ENCODE measurements around the gene BARX1. TPM values are rescaled to one million over a fixed set of nuclear protein-coding genes. Genes with fewer than 3 reads are reported as not detected.

Gene BARX1
- total RNA-seq, 4 donors from 2014 or later = not detected

DNA sequence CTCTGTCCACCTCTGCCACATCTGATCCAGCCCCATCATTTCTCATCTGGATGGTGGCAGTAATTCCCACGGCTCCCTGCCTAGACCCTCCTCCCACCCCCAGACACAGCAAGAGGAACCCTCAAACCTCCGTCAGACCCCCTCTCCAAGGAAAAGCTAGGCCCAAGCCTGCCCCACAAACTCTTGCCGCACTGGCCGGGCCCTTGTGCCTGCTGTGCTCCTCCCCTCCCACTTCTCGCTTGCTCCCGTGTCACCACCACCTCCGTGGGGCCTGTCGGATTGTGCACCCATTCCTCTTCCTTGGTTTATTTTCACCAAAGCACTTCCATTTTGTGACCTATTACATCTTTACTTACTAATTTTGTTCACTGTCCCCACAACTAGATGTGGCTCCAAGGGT is 14.2 kb downstream of the BARX1 start:
- TF ChIP-seq, protein P1, sequence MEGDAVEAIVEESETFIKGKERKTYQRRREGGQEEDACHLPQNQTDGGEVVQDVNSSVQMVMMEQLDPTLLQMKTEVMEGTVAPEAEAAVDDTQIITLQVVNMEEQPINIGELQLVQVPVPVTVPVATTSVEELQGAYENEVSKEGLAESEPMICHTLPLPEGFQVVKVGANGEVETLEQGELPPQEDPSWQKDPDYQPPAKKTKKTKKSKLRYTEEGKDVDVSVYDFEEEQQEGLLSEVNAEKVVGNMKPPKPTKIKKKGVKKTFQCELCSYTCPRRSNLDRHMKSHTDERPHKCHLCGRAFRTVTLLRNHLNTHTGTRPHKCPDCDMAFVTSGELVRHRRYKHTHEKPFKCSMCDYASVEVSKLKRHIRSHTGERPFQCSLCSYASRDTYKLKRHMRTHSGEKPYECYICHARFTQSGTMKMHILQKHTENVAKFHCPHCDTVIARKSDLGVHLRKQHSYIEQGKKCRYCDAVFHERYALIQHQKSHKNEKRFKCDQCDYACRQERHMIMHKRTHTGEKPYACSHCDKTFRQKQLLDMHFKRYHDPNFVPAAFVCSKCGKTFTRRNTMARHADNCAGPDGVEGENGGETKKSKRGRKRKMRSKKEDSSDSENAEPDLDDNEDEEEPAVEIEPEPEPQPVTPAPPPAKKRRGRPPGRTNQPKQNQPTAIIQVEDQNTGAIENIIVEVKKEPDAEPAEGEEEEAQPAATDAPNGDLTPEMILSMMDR (IDR thresholded peaks at IDR 0.05; ENCODE audit: low read depth) = no peak

DNA sequence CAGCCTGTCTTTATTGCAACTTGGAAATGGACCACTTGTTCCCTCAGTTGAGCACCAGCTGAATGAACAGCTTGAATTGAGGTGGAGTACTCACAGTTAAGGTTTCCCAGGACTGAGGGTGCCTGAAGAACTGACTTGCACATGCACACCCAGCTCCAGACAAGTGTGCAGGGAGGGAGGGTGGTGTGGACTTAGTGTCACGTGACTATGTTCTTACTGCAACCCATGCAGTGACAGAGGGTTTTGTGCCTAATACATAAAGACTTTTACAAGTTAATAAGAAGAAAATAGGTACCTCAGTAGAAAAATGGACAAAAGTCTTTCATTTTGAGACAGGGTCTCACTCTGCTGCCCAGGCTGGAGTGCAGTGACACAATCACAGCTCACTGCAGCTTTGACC is 18.0 kb downstream of the BARX1 start:
- TF ChIP-seq, protein P1 (IDR thresholded peaks at IDR 0.05; ENCODE audit: low read depth) = no peak

DNA sequence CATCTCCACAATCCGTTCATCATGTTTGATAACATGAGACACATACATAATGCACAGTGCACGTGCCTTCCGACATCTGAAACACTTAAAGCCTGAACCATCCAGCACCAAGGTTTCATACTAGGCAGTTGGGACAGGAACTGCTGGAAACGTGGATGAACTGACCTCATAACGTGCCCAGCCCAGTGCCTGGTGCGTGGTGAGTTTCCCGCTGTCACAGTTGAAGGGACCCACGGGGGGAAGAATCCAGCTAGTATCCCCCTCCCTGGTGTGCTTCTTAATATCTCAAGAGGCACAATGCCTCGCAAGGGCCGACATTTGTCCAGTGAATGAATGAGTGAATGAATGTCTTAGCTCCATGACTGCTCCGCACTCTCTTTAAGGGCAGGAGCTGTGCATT is 23.2 kb downstream of the BARX1 start:
- TF ChIP-seq, protein P1 (IDR thresholded peaks at IDR 0.05; ENCODE audit: low read depth) = no peak

DNA sequence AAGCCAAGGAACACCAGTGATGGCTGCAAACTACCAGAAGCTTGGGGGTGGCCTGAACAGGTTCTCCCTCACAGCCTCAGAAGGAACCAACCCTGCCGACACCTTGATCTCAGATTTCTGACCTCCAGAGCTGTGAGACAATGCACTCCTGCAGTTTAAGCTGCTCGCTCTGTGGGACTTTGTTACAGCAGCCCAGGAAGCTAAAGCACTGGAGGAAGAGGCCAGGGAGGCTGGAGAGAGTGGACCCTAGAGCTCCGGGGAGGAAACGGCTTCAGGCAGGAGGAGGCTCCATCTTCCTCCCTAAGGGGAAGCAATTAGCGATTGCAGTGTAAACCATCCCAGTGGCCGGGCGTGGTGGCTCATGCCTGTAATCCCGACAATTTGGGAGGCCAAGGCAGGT is 25.1 kb downstream of the BARX1 start:
- TF ChIP-seq, protein P1 (IDR thresholded peaks at IDR 0.05; ENCODE audit: low read depth) = no peak

DNA sequence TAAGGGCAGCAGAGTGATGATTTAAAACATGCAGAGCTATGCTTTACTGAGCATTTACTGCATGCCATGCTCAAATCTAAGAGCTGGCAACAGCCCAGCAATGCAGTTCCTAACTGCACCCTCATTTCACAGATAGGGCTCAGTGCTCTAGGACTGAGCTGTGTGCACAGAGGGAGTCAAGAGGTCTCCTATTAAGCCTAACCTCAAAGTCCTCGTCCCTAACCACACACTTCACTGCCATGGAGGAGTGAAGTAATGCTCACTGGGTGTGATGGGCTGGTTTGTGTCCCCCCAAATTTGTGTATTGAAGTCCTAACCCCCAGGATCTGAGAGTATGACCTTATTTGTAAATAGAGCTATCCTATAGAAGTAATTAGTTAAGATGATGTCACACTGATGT is 25.9 kb downstream of the BARX1 start:
- TF ChIP-seq, protein P1 (IDR thresholded peaks at IDR 0.05; ENCODE audit: low read depth) = no peak

DNA sequence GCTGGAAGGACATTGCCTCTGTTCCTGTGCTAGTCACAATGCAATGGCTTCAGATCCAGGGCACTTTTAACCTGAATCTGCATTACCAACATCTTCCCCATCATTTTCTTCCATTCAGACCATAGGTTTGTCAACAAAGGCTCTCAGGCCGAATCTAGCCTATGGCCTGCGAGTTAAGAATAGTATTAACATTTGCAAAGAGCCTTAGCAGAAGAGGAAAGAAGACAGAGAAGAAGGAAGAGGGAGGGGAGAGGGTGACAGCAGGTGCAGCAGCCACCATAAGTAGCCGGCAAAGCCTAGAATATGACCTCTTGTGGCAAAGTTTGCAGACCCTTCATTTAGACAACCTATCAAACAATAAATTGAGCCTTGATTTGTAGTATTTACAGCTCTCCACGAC is 32.6 kb downstream of the BARX1 start:
- TF ChIP-seq, protein P1 (IDR thresholded peaks at IDR 0.05; ENCODE audit: low read depth) = no peak

DNA sequence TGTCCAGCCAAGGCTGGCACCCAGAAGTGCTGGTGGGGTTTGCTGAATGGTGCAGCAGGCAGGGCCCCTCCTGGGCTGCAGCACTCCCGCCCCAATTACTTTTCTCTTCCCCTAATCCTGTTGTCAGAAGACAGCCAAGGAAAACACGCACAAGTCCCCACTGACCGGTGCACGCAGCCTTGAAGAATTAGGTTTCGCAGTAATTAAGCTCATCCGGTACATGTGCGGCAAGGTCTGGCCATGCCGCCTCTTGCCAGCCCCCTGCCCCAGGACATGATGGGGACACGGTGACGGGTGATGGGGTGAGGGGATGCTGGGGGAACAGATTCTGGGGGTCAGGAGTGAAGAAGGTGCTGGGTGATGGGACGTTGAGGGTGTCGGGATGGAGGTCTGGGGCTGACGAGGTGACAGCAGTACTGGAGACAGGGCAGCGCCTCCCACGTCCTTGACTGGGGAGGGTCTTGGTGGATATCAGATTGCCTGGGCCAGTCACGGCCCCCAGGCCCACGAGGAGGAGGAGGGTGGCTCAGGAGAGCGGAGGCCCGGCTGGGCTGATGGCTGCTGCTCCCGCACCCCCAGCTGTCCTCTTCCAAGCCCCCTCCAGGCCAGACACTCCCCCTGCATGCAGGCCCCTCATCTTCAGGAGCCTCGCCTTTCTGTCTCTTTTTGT is 34.9 kb downstream of the BARX1 start:
- TF ChIP-seq, protein P1 (IDR thresholded peaks at IDR 0.05; ENCODE audit: low read depth) = no peak

Measured in subcutaneous adipose tissue (tissue), 4 donors.